MM.1S (cell line): ENCODE measurements around the gene ELN.

Source experiments
- DNase-seq: peaks from one replicate; pipeline ENCODE4 v3.0.0-alpha.2; 2015
- H2AFZ ChIP-seq: fragments of 300-600 bp; sonication (generic); 2 replicates; pipeline ENCODE4 v1.6.0; 2016; ENCODE audit warnings: antibody characterized with exemption, low read length
- H3F3A ChIP-seq: fragments of 300-600 bp; sonication (generic); 2 replicates; pipeline ENCODE4 v1.6.1; 2016; ENCODE audit warnings: mild to moderate bottlenecking, antibody characterized with exemption, low read length, moderate library complexity, mixed read lengths; ENCODE audit not compliant: insufficient read depth
- H3K27ac ChIP-seq: fragments of 300-600 bp; sonication (generic); 2 replicates; pipeline ENCODE4 v1.5.1; 2016; ENCODE audit warnings: mild to moderate bottlenecking, low read length
- H3K27me3 ChIP-seq: fragments of 300-600 bp; sonication (generic); replicated peaks from 2 replicates; pipeline ENCODE4 v1.6.0; 2016; ENCODE audit warnings: low read length; ENCODE audit not compliant: insufficient read depth
- H3K36me3 ChIP-seq: fragments of 300-600 bp; sonication (generic); replicated peaks from 2 replicates; pipeline ENCODE4 v1.6.1; 2016; ENCODE audit warnings: mild to moderate bottlenecking, low read length, mixed read lengths; ENCODE audit not compliant: insufficient read depth
- H3K4me1 ChIP-seq: fragments of 300-600 bp; sonication (generic); 2 replicates; pipeline ENCODE4 v1.6.1; 2016; ENCODE audit warnings: low read length, mixed read lengths
- H3K4me2 ChIP-seq: fragments of 300-600 bp; sonication (generic); 2 replicates; pipeline ENCODE4 v1.6.0; 2016; ENCODE audit warnings: low read depth, low read length
- H3K4me3 ChIP-seq: fragments of 300-600 bp; sonication (generic); 2 replicates; pipeline ENCODE4 v1.5.1; 2016; ENCODE audit warnings: low read length, mixed read lengths
- H3K79me2 ChIP-seq: fragments of 300-600 bp; sonication (generic); 2 replicates; pipeline ENCODE4 v1.6.1; 2016; ENCODE audit warnings: mixed run types, low read length, mixed read lengths
- H3K9ac ChIP-seq: fragments of 300-600 bp; sonication (generic); 2 replicates; pipeline ENCODE4 v1.6.1; 2016; ENCODE audit warnings: low read length, mixed read lengths
- H3K9me2 ChIP-seq: fragments of 300-600 bp; sonication (generic); replicated peaks from 2 replicates; pipeline ENCODE4 v1.6.1; 2016; ENCODE audit warnings: mild to moderate bottlenecking, low read length, mixed read lengths; ENCODE audit not compliant: insufficient read depth
- H3K9me3 ChIP-seq: fragments of 300-600 bp; sonication (generic); replicated peaks from 2 replicates; pipeline ENCODE4 v1.6.1; 2016; ENCODE audit warnings: mild to moderate bottlenecking, low read length, mixed read lengths; ENCODE audit not compliant: insufficient read depth
- H4K20me1 ChIP-seq: fragments of 300-600 bp; sonication (generic); 2 replicates; pipeline ENCODE4 v1.6.1; 2016; ENCODE audit warnings: mild to moderate bottlenecking, low read length, moderate library complexity, mixed read lengths; ENCODE audit not compliant: insufficient read depth
- EZH2 ChIP-seq: fragments of 300-600 bp; sonication (generic); optimal IDR thresholded peaks from 2 replicates; pipeline ENCODE3; 2017; ENCODE audit warnings: low read depth, mild to moderate bottlenecking, antibody characterized with exemption, low read length, mixed read lengths
- EZH2phosphoT487 ChIP-seq: fragments of 300-600 bp; sonication (generic); IDR thresholded peaks from 2 replicates; pipeline ENCODE4 v1.6.1; 2018; ENCODE audit warnings: antibody characterized with exemption, low read length
- TF ChIP-seq, protein P1 (sequence below): fragments of 300-600 bp; sonication (generic); IDR thresholded peaks from 2 replicates; pipeline ENCODE4 v1.5.1; 2016; ENCODE audit warnings: antibody characterized with exemption, low read length, mixed read lengths

ELN gene

DNA sequence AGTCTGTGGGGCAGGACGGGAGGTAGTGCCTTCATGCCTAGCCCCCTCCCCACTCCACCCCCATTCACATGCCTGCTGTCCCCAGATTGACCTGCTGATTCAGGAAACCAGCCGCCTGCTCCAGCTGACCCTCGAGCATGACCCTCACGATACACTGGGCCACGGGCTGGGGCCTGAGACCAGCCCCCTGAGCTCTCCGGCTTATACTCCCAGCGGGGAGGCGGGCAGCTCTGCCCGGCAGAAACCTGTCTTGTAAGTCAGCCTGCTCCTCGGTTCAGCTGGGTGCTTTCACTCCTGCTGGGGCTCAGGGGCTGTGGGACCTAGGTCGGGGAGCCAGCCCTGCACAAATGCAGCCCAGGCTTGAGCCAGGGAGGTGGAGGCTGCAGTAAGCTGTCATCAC lies 78.0 kb downstream of the ELN start:
- no peaks in the 10 kb centered on the region for H3K9me2 ChIP-seq
- no peak overlapping the region for H3K4me3 ChIP-seq
- H3F3A ChIP-seq: no peaks in the 10 kb centered on the region
- DNase-seq: no peak
- H3K9me3 ChIP-seq: no peaks in the 10 kb centered on the region
- H3K4me1 ChIP-seq: no peaks in the 10 kb centered on the region
- TF ChIP-seq, protein P1, sequence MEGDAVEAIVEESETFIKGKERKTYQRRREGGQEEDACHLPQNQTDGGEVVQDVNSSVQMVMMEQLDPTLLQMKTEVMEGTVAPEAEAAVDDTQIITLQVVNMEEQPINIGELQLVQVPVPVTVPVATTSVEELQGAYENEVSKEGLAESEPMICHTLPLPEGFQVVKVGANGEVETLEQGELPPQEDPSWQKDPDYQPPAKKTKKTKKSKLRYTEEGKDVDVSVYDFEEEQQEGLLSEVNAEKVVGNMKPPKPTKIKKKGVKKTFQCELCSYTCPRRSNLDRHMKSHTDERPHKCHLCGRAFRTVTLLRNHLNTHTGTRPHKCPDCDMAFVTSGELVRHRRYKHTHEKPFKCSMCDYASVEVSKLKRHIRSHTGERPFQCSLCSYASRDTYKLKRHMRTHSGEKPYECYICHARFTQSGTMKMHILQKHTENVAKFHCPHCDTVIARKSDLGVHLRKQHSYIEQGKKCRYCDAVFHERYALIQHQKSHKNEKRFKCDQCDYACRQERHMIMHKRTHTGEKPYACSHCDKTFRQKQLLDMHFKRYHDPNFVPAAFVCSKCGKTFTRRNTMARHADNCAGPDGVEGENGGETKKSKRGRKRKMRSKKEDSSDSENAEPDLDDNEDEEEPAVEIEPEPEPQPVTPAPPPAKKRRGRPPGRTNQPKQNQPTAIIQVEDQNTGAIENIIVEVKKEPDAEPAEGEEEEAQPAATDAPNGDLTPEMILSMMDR: no peak
- no peak for TF ChIP-seq EZH2
- H3K79me2 ChIP-seq: no peaks in the 10 kb centered on the region
- H3K27me3 ChIP-seq: no peaks in the 10 kb centered on the region
- H3K9ac ChIP-seq: no peak overlapping the region
- no peaks in the 10 kb centered on the region for H4K20me1 ChIP-seq
- no peak overlapping the region for H3K4me2 ChIP-seq
- H3K27ac ChIP-seq: no peak overlapping the region
- H2AFZ ChIP-seq: no peak overlapping the region
- H3K36me3 ChIP-seq: no peaks in the 10 kb centered on the region

DNA sequence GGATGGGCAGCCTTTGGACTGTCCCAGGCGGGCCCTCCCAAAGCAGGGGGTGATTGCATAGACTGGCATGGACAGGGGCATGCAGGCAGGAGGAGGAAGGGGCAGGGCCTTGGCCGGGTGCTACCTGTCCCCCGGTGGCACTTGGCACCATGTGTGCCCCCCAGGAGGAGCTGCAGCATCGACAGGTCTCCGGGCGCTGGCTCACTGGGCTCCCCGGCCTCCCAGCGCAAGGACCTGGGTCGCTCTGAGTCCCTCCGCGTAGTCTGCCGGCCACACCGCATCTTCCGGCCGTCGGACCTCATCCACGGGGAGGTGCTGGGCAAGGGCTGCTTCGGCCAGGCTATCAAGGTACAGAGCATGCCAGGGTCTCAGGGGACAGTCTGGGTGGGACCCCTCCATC lies 78.9 kb downstream of the ELN start:
- Histone ChIP-seq H3K9me3 (no peaks in the 10 kb centered on the region), H3K4me2 (no peak overlapping the region), H3K36me3 (no peaks in the 10 kb centered on the region), H3K4me3 (no peak overlapping the region), H3K4me1 (no peaks in the 10 kb centered on the region), H3F3A (no peaks in the 10 kb centered on the region), H2AFZ (no peak overlapping the region), H3K9ac (no peak overlapping the region), H3K27me3 (no peaks in the 10 kb centered on the region), H3K9me2 (no peaks in the 10 kb centered on the region), H3K27ac (no peak overlapping the region), H4K20me1 (no peaks in the 10 kb centered on the region), H3K79me2 (no peaks in the 10 kb centered on the region)
- no peak for DNase-seq
- TF ChIP-seq EZH2phosphoT487: no peak
- TF ChIP-seq, protein P1: no peak
- no peak for TF ChIP-seq EZH2

DNA sequence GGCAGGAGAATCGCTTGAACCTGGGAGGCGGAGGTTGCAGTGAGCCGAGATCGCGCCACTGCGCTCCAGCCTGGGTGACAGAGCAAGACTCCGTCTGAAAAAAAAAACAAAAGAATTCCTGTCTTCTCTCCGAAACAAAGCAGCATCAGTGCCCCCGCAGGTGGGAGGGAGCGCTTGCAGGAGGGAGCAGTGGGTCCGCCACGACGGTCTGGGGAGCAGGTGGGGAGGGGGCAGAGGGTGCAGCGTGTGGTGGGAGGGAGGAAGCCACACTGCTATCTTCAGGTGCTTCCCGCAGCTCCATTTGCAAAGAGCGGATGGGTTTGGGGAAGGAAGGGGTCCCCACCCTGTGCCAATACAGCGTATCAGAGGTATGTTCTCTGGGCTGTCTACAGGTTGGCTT lies 87.4 kb downstream of the ELN start:
- Histone ChIP-seq H3K27ac (no peak overlapping the region), H3K9me3 (no peaks in the 10 kb centered on the region), H3K79me2 (no peaks in the 10 kb centered on the region), H4K20me1 (no peaks in the 10 kb centered on the region), H3K9me2 (no peaks in the 10 kb centered on the region), H2AFZ (no peak overlapping the region), H3K36me3 (no peaks in the 10 kb centered on the region), H3K4me2 (no peak overlapping the region), H3F3A (no peaks in the 10 kb centered on the region), H3K4me3 (no peak overlapping the region), H3K9ac (no peak overlapping the region), H3K4me1 (no peaks in the 10 kb centered on the region), H3K27me3 (no peaks in the 10 kb centered on the region)
- no peak for DNase-seq
- TF ChIP-seq, protein P1: no peak

DNA sequence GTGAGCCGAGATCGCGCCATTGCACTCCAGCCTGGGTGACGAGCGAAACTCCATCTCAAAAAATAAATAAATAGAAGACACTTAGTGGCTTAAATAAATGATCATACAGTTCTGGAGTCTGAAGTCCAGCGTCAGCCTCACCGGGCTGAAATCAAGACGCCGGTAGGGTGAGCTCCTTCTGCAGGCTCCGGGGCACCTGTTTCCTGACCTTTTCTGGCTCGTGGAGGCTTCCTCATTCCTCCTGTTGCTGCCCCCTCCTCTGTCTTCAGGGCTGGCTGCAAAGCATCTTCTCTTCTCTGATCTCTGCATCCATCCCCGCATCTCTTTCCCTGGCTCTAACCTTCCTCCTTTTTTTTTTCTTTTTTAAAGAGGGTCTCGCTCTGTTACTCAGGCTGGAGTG lies 88.4 kb downstream of the ELN start:
- no peaks in the 10 kb centered on the region for H4K20me1 ChIP-seq
- no peaks in the 10 kb centered on the region for H3K9me3 ChIP-seq
- H3K27ac ChIP-seq: no peak overlapping the region
- H3K4me1 ChIP-seq: no peaks in the 10 kb centered on the region
- no peaks in the 10 kb centered on the region for H3K9me2 ChIP-seq
- H3K79me2 ChIP-seq: no peaks in the 10 kb centered on the region
- no peaks in the 10 kb centered on the region for H3F3A ChIP-seq
- no peak overlapping the region for H2AFZ ChIP-seq
- H3K27me3 ChIP-seq: no peaks in the 10 kb centered on the region
- no peak overlapping the region for H3K4me3 ChIP-seq
- H3K9ac ChIP-seq: no peak overlapping the region
- no peaks in the 10 kb centered on the region for H3K36me3 ChIP-seq
- H3K4me2 ChIP-seq: no peak overlapping the region
- DNase-seq: no peak
- TF ChIP-seq, protein P1: no peak
- no peak for TF ChIP-seq EZH2phosphoT487
- no peak for TF ChIP-seq EZH2
